Measurements from ENCODE around the gene L3MBTL1. TPM values are rescaled to one million over a fixed set of nuclear protein-coding genes. Genes with fewer than 3 reads are reported as not detected.

Gene L3MBTL1
- total RNA-seq, 3 donors from 2014 or later: 8.6 to 24.7 (median 17.4) TPM

DNA sequence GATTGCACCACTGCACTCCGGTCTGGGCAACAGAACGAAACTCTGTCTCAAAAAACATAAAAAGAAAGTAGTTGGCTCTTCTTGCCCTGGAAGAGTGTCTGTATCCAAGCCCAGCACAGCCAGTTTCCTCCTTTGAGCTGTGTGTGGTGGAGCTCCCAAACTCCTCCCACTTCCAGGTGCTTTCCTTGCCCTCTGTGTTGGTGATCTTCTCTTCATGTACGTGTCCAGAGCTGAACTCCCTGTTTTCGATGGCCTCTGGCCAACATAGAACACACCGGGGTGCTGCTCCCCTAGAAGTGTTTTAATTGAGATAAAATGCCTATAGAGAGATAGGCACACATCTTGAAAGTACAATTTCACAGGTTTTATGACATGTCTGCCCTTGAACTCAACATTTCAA is 34.7 kb downstream of the L3MBTL1 start:
- TF ChIP-seq, protein P1, sequence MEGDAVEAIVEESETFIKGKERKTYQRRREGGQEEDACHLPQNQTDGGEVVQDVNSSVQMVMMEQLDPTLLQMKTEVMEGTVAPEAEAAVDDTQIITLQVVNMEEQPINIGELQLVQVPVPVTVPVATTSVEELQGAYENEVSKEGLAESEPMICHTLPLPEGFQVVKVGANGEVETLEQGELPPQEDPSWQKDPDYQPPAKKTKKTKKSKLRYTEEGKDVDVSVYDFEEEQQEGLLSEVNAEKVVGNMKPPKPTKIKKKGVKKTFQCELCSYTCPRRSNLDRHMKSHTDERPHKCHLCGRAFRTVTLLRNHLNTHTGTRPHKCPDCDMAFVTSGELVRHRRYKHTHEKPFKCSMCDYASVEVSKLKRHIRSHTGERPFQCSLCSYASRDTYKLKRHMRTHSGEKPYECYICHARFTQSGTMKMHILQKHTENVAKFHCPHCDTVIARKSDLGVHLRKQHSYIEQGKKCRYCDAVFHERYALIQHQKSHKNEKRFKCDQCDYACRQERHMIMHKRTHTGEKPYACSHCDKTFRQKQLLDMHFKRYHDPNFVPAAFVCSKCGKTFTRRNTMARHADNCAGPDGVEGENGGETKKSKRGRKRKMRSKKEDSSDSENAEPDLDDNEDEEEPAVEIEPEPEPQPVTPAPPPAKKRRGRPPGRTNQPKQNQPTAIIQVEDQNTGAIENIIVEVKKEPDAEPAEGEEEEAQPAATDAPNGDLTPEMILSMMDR (IDR thresholded peaks at IDR 0.05): no peak
- TF ChIP-seq POLR2A (IDR thresholded peaks at IDR 0.05) (no peak), POLR2AphosphoS5 (IDR thresholded peaks at IDR 0.05) (no peak)
- intact Hi-C loops (cut with DNase I; ENCODE audit: low total_unique reads): no loop called here
- Histone ChIP-seq H3K27me3 (no peaks in the 10 kb centered on the region), H3K4me3 (no peak overlapping the region), H3K36me3 (no peaks in the 10 kb centered on the region), H3K27ac (no peak overlapping the region), H3K4me1 (no peaks in the 10 kb centered on the region), H3K9me3 (no peaks in the 10 kb centered on the region)
- peak in 1 of 2 donors; percentile 3 for DNase-seq (ENCODE audit: low spot score in 2 of 2)

DNA sequence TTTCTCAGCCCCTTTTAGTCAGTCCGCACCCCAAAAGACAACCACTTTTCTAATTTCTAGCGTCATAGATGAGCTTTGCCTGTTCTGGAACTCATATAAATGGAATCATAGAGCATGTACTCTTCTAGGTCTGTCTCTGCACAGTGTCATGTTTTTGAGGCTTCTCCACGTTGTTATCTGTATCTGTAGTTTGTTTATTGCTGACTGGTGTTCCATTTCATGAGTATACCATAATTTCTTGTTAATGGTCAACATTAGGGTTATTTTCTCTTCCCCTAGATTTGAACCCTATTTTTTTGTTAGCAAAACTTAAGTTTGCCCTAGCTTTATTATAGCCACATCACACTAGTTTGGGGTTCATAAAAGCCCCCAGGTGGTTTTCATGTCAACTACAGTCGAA is 35.2 kb downstream of the L3MBTL1 start:
- TF ChIP-seq POLR2A (IDR thresholded peaks at IDR 0.05) (no peak), POLR2AphosphoS5 (IDR thresholded peaks at IDR 0.05) (no peak)
- TF ChIP-seq, protein P1 (IDR thresholded peaks at IDR 0.05): no peak
- Histone ChIP-seq H3K4me3 (no peak overlapping the region), H3K4me1 (no peaks in the 10 kb centered on the region), H3K9me3 (peaks cover 0 to 3% of the 10 kb centered on the region in 2 donors), H3K27ac (no peak overlapping the region), H3K27me3 (no peaks in the 10 kb centered on the region), H3K36me3 (no peaks in the 10 kb centered on the region)
- DNase-seq (ENCODE audit: low spot score in 2 of 2): no peak
- intact Hi-C loops (cut with DNase I; ENCODE audit: low total_unique reads): no loop called here

DNA sequence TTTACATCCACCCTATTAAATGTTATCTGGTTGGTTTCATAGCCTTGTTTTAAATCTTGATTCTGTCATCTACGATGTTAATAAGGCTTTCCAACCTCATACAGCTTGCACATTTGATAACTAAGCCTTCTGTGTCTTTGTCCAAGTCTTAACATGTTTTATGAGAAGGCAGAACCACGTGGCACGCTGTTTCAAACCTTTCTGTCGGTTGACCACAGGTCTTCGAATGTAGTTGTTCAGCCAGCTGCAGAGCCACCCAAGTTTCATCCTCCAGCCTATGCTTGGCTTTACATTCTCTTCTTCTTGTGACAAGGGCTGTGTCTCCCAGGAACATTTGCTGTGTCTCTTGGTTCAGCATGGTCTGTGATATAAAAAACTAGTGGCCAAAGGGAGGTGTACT is 35.6 kb downstream of the L3MBTL1 start:
- Histone ChIP-seq H3K4me1 (no peaks in the 10 kb centered on the region), H3K9me3 (peaks cover 0 to 4% of the 10 kb centered on the region in 2 donors), H3K36me3 (no peaks in the 10 kb centered on the region), H3K4me3 (no peak overlapping the region), H3K27ac (no peak overlapping the region), H3K27me3 (no peaks in the 10 kb centered on the region)
- intact Hi-C loops (cut with DNase I; ENCODE audit: low total_unique reads): no loop called here
- DNase-seq (ENCODE audit: low spot score in 2 of 2): no peak
- TF ChIP-seq, protein P1 (IDR thresholded peaks at IDR 0.05): no peak
- TF ChIP-seq POLR2A (IDR thresholded peaks at IDR 0.05) (no peak), POLR2AphosphoS5 (IDR thresholded peaks at IDR 0.05) (no peak)

DNA sequence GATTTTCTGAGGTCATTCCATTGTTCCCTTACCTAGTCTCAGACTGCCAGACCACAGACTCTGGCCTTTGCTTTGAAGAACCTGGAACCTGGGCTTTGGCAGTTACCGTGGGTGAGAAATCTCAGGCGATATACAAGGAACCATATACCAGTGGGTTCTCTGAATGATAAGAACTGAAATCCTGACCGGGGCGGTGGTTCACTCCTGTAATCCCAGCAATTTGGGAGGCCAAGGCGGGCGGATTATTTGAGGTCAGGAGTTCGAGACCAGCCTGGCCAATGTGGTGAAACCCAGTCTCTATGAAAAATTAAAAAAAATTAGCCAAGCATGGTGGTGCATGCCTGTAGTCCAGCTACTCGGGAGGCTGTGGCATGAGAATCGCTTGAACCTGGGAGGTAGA is 37.0 kb downstream of the L3MBTL1 start:
- Histone ChIP-seq H3K27me3 (no peaks in the 10 kb centered on the region), H3K36me3 (no peaks in the 10 kb centered on the region), H3K27ac (no peak overlapping the region), H3K9me3 (peaks cover 0 to 4% of the 10 kb centered on the region in 2 donors), H3K4me1 (no peaks in the 10 kb centered on the region), H3K4me3 (no peak overlapping the region)
- intact Hi-C loops (cut with DNase I; ENCODE audit: low total_unique reads): no loop called here
- TF ChIP-seq, protein P1 (IDR thresholded peaks at IDR 0.05): no peak
- TF ChIP-seq POLR2AphosphoS5 (IDR thresholded peaks at IDR 0.05) (no peak), POLR2A (IDR thresholded peaks at IDR 0.05) (no peak)
- DNase-seq (ENCODE audit: low spot score in 2 of 2): peak in 1 of 2 donors; percentile 15

DNA sequence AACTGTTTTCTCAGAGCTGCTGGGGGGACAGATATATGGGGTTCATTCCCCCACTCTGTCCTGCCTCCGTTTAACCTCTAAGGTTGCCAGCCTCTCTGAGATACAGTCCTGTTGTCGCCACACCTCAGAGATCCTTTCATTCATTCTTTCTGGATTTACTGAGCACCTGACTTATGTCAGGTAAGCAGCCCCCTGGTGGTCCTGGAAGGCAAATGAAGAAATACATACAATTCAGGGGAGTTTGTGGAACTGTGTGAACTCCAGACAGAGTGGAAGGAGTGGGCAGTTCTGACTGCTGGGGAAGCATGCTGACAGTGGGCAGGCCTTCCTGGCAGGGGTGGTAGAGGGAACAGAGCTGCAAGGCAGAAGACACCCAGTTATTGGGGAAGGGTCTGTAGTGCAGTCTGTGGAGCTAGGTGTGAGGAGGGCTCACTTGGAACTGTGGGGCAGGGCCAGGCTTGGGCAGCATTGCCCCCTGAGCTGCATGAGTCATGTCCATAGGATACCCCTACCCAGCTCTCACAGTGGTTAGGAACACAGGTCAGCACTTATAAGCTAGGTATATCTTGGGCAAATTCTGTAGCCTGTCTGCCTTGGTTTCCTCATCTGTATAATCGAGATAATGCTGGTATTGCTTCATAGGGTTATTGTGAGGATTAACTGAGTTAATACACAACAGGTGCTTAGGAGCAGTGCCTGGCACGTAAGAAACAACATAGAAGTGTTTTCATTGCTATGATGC is 38.5 kb downstream of the L3MBTL1 start:
- H3K4me3 ChIP-seq: no peak overlapping the region
- intact Hi-C loops (cut with DNase I; ENCODE audit: low total_unique reads): no loop called here
- no peaks in the 10 kb centered on the region for H3K36me3 ChIP-seq
- H3K4me1 ChIP-seq: no peaks in the 10 kb centered on the region
- no peak overlapping the region for H3K27ac ChIP-seq
- TF ChIP-seq POLR2A (IDR thresholded peaks at IDR 0.05) (no peak), POLR2AphosphoS5 (IDR thresholded peaks at IDR 0.05) (no peak)
- TF ChIP-seq, protein P1 (IDR thresholded peaks at IDR 0.05): no peak
- no peak for DNase-seq (ENCODE audit: low spot score in 2 of 2)
- no peaks in the 10 kb centered on the region for H3K27me3 ChIP-seq
- H3K9me3 ChIP-seq: peaks cover 0 to 4% of the 10 kb centered on the region in 2 donors

Data from breast epithelium (tissue), 4 donors.